Measurements from ENCODE around the gene PRUNE1.

DNA sequence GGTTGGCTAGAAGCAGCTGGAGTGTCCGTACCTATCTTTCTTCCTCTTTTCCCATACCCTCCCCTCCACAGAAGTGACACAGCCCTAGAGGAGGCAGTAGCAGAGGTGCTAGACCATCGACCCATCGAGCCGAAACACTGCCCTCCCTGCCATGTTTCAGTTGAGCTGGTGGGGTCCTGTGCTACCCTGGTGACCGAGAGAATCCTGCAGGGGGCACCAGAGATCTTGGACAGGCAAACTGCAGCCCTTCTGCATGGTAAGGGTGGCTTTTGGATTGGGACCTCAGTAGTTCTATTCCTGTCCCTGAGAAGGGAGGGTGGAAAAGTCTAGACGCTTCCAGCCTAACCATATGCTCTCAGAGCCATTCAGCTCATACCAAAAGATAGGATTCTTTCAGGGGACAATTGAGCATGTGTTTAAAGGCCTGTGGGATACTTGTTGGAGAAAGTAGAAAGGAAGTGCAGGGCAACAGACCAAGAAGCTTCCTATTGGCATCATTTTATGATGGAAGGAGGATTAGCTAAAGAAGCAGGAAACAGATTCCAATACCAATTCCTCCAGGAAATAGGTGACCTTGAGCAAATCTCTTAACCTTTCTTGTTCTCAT lies 16.4 kb downstream of the PRUNE1 start:
- TF ChIP-seq, protein P1, sequence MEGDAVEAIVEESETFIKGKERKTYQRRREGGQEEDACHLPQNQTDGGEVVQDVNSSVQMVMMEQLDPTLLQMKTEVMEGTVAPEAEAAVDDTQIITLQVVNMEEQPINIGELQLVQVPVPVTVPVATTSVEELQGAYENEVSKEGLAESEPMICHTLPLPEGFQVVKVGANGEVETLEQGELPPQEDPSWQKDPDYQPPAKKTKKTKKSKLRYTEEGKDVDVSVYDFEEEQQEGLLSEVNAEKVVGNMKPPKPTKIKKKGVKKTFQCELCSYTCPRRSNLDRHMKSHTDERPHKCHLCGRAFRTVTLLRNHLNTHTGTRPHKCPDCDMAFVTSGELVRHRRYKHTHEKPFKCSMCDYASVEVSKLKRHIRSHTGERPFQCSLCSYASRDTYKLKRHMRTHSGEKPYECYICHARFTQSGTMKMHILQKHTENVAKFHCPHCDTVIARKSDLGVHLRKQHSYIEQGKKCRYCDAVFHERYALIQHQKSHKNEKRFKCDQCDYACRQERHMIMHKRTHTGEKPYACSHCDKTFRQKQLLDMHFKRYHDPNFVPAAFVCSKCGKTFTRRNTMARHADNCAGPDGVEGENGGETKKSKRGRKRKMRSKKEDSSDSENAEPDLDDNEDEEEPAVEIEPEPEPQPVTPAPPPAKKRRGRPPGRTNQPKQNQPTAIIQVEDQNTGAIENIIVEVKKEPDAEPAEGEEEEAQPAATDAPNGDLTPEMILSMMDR (IDR thresholded peaks at IDR 0.05): peak in 1 of 3 donors; percentile 13
- no peak for TF ChIP-seq POLR2A (IDR thresholded peaks at IDR 0.05)
